A673 (cell line): Measurements from ENCODE around the gene ZNF816.

Experiments used
- CTCF ChIP-seq: fragments of 300-800, 200-600 bp; sonication (generic); conservative IDR thresholded peaks from 2 replicates; pipeline ENCODE4 v1.5.1; 2017; ENCODE audit warnings: low read depth, mild to moderate bottlenecking, antibody characterized with exemption, low read length, moderate library complexity, mixed read lengths
- EZH2 ChIP-seq: fragments of 200-600 bp; sonication (generic); IDR thresholded peaks from 2 replicates; pipeline ENCODE4 v1.6.1; 2017; ENCODE audit warnings: borderline replicate concordance, low read depth, mild to moderate bottlenecking, mixed read lengths, antibody characterized with exemption, low read length; ENCODE audit not compliant: poor library complexity, severe bottlenecking

DNA sequence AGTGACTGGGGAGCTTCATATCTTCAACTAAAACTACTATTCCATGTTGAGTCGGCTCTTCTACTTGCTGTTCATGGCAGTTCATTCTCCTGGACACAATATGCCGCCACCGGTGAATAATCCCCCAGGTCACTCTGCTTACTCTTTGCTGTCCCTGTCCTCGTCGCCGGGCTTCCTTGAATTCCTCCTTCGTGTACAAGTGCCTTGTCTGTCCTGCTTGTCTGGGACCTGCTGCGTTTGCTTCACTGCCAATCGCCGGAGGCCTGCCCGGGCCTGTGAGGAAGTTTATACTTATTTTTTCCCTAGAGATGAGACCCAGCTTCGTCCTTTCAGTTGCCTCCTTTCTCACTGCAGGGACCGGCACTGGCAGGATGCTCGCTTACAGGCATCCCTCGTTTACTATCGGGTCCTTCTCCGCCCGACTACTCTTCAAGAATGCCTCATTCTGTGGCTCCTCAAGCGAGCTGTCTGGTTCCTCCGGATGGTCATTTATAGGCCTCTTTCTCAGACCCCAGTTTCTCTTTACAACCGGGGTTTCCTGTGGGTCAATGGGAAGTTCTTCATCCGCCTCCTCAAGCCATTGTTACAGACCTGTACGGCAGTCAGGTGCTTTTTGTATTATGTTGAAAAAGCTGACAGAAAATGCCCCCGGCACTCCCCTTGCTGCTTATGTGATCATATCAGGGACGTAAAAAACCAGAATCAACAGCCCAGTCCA is 45.5 kb upstream of the ZNF816 start:
- TF ChIP-seq CTCF (no peak), EZH2 (no peak)
